ENCODE results near the gene VRK1. TPM values are rescaled to one million over a fixed set of nuclear protein-coding genes. Genes with fewer than 3 reads are reported as not detected.

Gene VRK1
- total and polyA plus RNA-seq, 10 of the 15 experiments (the other 5 are each of a cell fraction or from before 2014, with no cell fraction given): 50.9 to 137 (median 84.7) TPM

DNA sequence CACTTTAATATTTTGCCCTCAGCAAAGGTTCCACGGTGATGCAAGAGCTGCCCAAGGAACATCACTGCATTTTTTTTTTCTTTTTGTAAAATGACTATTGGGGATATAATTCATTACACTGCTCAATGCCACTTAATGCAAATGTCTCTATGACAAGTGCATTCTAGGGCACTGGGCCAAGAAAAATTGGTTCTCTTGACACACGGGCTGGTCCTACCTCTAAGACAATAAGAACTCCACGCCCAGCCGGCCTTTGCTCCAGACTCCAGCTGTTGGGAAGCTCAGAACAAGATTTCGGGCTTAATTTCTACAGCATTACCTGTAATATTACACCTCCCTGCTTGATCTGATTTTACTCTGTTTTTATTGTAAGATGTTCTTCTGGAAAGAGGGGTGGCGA, 48.8 kb upstream of the VRK1 start (continued):
- TF ChIP-seq, protein P1, sequence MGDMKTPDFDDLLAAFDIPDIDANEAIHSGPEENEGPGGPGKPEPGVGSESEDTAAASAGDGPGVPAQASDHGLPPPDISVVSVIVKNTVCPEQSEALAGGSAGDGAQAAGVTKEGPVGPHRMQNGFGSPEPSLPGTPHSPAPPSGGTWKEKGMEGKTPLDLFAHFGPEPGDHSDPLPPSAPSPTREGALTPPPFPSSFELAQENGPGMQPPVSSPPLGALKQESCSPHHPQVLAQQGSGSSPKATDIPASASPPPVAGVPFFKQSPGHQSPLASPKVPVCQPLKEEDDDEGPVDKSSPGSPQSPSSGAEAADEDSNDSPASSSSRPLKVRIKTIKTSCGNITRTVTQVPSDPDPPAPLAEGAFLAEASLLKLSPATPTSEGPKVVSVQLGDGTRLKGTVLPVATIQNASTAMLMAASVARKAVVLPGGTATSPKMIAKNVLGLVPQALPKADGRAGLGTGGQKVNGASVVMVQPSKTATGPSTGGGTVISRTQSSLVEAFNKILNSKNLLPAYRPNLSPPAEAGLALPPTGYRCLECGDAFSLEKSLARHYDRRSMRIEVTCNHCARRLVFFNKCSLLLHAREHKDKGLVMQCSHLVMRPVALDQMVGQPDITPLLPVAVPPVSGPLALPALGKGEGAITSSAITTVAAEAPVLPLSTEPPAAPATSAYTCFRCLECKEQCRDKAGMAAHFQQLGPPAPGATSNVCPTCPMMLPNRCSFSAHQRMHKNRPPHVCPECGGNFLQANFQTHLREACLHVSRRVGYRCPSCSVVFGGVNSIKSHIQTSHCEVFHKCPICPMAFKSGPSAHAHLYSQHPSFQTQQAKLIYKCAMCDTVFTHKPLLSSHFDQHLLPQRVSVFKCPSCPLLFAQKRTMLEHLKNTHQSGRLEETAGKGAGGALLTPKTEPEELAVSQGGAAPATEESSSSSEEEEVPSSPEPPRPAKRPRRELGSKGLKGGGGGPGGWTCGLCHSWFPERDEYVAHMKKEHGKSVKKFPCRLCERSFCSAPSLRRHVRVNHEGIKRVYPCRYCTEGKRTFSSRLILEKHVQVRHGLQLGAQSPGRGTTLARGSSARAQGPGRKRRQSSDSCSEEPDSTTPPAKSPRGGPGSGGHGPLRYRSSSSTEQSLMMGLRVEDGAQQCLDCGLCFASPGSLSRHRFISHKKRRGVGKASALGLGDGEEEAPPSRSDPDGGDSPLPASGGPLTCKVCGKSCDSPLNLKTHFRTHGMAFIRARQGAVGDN (IDR thresholded peaks at IDR 0.05): no peak
- TF ChIP-seq MTA2 (IDR thresholded peaks at IDR 0.05; ENCODE audit: low read depth) (no peak), ATF2 (IDR thresholded peaks at IDR 0.05; ENCODE audit: low read length) (no peak), ZNF24 (IDR thresholded peaks at IDR 0.05) (no peak), CBFB (IDR thresholded peaks at IDR 0.05; ENCODE audit: low read depth) (no peak)

GRCh38 chr14:96751505-96751904, 45.7 kb upstream of the VRK1 start:
- 20% methylated on average over 3 of the region's 3 CpGs for WGBS (ENCODE audit: insufficient coverage, insufficient replicate concordance, low lambda C conversion rate, missing lambda C conversion rate)
- POLR2A ChIA-PET: no interaction called here
- ATAC-seq: no peak
- TF ChIP-seq RELA (IDR thresholded peaks at IDR 0.05; ENCODE audit: borderline replicate concordance, partially characterized antibody) (no peak), NFIC (IDR thresholded peaks at IDR 0.05; ENCODE audit: low read depth, low read length) (no peak), HCFC1 (IDR thresholded peaks at IDR 0.05; ENCODE audit: low read length) (no peak), JUNB (IDR thresholded peaks at IDR 0.05) (no peak), SIX5 (IDR thresholded peaks at IDR 0.05; ENCODE audit: low read depth, low read length, severe bottlenecking) (no peak), EGR1 (IDR thresholded peaks at IDR 0.05; ENCODE audit: borderline replicate concordance in 1 of 2, low read depth in 2 of 2, low read length in 2 of 2) (no peak)
- TF ChIP-seq, protein P2, sequence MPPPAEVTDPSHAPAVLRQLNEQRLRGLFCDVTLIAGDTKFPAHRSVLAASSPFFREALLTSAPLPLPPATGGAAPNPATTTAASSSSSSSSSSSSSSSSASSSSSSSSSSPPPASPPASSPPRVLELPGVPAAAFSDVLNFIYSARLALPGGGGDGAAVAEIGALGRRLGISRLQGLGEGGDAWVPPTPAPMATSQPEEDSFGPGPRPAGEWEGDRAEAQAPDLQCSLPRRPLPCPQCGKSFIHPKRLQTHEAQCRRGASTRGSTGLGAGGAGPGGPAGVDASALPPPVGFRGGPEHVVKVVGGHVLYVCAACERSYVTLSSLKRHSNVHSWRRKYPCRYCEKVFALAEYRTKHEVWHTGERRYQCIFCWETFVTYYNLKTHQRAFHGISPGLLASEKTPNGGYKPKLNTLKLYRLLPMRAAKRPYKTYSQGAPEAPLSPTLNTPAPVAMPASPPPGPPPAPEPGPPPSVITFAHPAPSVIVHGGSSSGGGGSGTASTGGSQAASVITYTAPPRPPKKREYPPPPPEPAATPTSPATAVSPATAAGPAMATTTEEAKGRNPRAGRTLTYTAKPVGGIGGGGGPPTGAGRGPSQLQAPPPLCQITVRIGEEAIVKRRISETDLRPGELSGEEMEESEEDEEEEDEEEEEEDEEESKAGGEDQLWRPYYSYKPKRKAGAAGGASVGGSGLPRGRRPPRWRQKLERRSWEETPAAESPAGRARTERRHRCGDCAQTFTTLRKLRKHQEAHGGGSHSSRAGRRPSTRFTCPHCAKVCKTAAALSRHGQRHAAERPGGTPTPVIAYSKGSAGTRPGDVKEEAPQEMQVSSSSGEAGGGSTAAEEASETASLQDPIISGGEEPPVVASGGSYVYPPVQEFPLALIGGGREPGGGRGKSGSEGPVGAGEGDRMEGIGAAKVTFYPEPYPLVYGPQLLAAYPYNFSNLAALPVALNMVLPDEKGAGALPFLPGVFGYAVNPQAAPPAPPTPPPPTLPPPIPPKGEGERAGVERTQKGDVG (CRISPR knock-in tag; IDR thresholded peaks at IDR 0.05): no peak
- TF ChIP-seq, protein P3, sequence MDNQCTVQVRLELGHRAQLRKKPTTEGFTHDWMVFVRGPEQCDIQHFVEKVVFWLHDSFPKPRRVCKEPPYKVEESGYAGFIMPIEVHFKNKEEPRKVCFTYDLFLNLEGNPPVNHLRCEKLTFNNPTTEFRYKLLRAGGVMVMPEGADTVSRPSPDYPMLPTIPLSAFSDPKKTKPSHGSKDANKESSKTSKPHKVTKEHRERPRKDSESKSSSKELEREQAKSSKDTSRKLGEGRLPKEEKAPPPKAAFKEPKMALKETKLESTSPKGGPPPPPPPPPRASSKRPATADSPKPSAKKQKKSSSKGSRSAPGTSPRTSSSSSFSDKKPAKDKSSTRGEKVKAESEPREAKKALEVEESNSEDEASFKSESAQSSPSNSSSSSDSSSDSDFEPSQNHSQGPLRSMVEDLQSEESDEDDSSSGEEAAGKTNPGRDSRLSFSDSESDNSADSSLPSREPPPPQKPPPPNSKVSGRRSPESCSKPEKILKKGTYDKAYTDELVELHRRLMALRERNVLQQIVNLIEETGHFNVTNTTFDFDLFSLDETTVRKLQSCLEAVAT (IDR thresholded peaks at IDR 0.05): no peak

More at GRCh38 chr14:96751505-96751904, 45.7 kb upstream of the VRK1 start:
- ChIA-PET RAD21 (ENCODE audit: unreplicated experiment) (no interaction called here), SMC1A (ENCODE audit: uncharacterized antibody, unreplicated experiment) (interaction anchor here (1.4 kb wide), 1 partner anchor 101 kb away, joined by 3 read pairs; no protein-coding TSS in a partner anchor), CTCF (interaction anchor here (1.1 to 1.4 kb wide), 2 partner anchors 10 to 101 kb away, joined by 3 to 5 read pairs; no protein-coding TSS in a partner anchor)
- Histone ChIP-seq H3K4me3 (no peak overlapping the region), H3K9ac (ENCODE audit: control insufficient read depth, insufficient read depth, low read length) (no peak overlapping the region), H3K4me2 (ENCODE audit: control insufficient read depth, insufficient read depth) (no peak overlapping the region), H3K27me3 (replicated peaks in 1 of 2; ENCODE audit: control insufficient read depth in 2 of 2, insufficient read depth in 2 of 2, low read length in 1 of 2) (0 out of 4 replicates have a peak, but pooled peaks cover 0 to 1% of the 10 kb centered on the region in 2 experiments), H4K20me1 (ENCODE audit: control insufficient read depth, insufficient read depth) (no peaks in the 10 kb centered on the region), H3K9me3 (replicated peaks; ENCODE audit: control insufficient read depth, insufficient read depth, low read length) (no peaks in the 10 kb centered on the region), H3K36me3 (ENCODE audit: control insufficient read depth in 2 of 2, insufficient read depth in 2 of 2, low read length in 1 of 2) (no peaks in the 10 kb centered on the region), H3K27ac (ENCODE audit: control insufficient read depth, insufficient read depth) (no peak overlapping the region), H2AFZ (ENCODE audit: control insufficient read depth, low read depth, low read length) (no peak overlapping the region), H3K79me2 (ENCODE audit: control insufficient read depth, insufficient read depth, low read length) (no peaks in the 10 kb centered on the region), H3K4me1 (ENCODE audit: control insufficient read depth, insufficient read depth, low read length) (no peaks in the 10 kb centered on the region)
- no TSS peak for BruUV-seq (replicated peaks)
- DNase-seq (ENCODE audit: low read depth, low spot score): no peak
- intact Hi-C loops (cut with micrococcal nuclease; ENCODE audit: unreplicated experiment): no loop called here
- in situ Hi-C loops (cut with MboI): no loop called here
- FAIRE-seq: no peak

All from GM12878 (cell line).